Measurements from ENCODE around the gene ABI3BP.

ABI3BP gene

GRCh38 chr3:100932491-100932890 is 60.7 kb downstream of the ABI3BP start:
- no peak for DNase-seq

GRCh38 chr3:100928638-100929428 is 64.4 kb downstream of the ABI3BP start:
- no peak for DNase-seq

- DNase-seq, result no peak
These were observed 65.4 kb downstream of the ABI3BP start for GRCh38 chr3:100927775-100928174.

- DNase-seq, result no peak
These were observed 77.3 kb downstream of the ABI3BP start for GRCh38 chr3:100915706-100916495.

- no peak for DNase-seq
These were observed 79.2 kb downstream of the ABI3BP start for GRCh38 chr3:100913870-100914648.

GRCh38 chr3:100912976-100913545 is 80.2 kb downstream of the ABI3BP start:
- no peak for DNase-seq

- DNase-seq, result no peak
These were observed 80.7 kb downstream of the ABI3BP start for GRCh38 chr3:100912571-100912970.

- DNase-seq, result no peak
These were observed 81.3 kb downstream of the ABI3BP start for GRCh38 chr3:100911956-100912355.

GRCh38 chr3:100910986-100911385 is 82.2 kb downstream of the ABI3BP start:
- DNase-seq, result no peak

- no peak for DNase-seq
These were observed 90.6 kb downstream of the ABI3BP start for GRCh38 chr3:100902572-100902971.

GRCh38 chr3:100900671-100901335 is 92.4 kb downstream of the ABI3BP start:
- no peak for DNase-seq

- no peak for DNase-seq
These were observed 93.7 kb downstream of the ABI3BP start for GRCh38 chr3:100899440-100900091.

- no peak for DNase-seq
These were observed 94.5 kb downstream of the ABI3BP start for GRCh38 chr3:100898681-100899080.

- no peak for DNase-seq
These were observed 96.2 kb downstream of the ABI3BP start for GRCh38 chr3:100896994-100897393.

- DNase-seq, result peak; percentile 11
These were observed 99.6 kb downstream of the ABI3BP start for GRCh38 chr3:100893590-100893989.

- DNase-seq, result no peak
These were observed 100.1 kb downstream of the ABI3BP start for GRCh38 chr3:100893108-100893507.

GRCh38 chr3:100891827-100892226 is 101.4 kb downstream of the ABI3BP start:
- DNase-seq, result no peak

- no peak for DNase-seq
These were observed 102.2 kb downstream of the ABI3BP start for GRCh38 chr3:100891033-100891432.

GRCh38 chr3:100888881-100889280 is 104.3 kb downstream of the ABI3BP start:
- no peak for DNase-seq

GRCh38 chr3:100882571-100882984 is 110.6 kb downstream of the ABI3BP start:
- DNase-seq, result no peak

- no peak for DNase-seq
These were observed 112.4 kb downstream of the ABI3BP start for GRCh38 chr3:100880845-100881244.

GRCh38 chr3:100880072-100880471 is 113.1 kb downstream of the ABI3BP start:
- no peak for DNase-seq
